IMR-90 (cell line): ENCODE results near the gene ABCC5. TPM values are rescaled to one million over a fixed set of nuclear protein-coding genes. Genes with fewer than 3 reads are reported as not detected.

Experiments
- ATAC-seq: fragments of 200-7000 bp; cut with Tn5 transposase; 2 replicates; pipeline ENCODE4 v1.9.1; 2020; ENCODE audit warnings: low read depth, mild to moderate bottlenecking, moderate library complexity
- BruUV-seq: library from RNA; stranded (reverse); fragments of 400-500 nt; replicated peaks from 2 replicates; lab custom pipeline; 2021; lab: Mats Ljungman, UMichigan
- CTCF ChIA-PET: fragments of 300-600 bp; formaldehyde crosslinking; extraction: SDS; loops from one replicate; lab custom pipeline; 2021; ENCODE audit warnings: antibody characterized with exemption; lab: Yijun Ruan, JAX
- POLR2A ChIA-PET: fragments of 300-600 bp; sonication (Branson Sonifier 250); formaldehyde crosslinking; loops from one replicate; lab custom pipeline; 2022; ENCODE audit warnings: antibody characterized with exemption; ENCODE audit not compliant: unreplicated experiment; lab: Charles Lee
- DNase-seq: peaks from one replicate; pipeline ENCODE4 v3.0.0; 2013
- H2AFZ ChIP-seq: replicated peaks from 2 replicates; pipeline ENCODE3; 2013; ENCODE audit warnings: low read length, mild to moderate bottlenecking; ENCODE audit not compliant: poor library complexity
- H2AK5ac ChIP-seq: 2 replicates; pipeline ENCODE4 v1.6.1; 2013; ENCODE audit warnings: low read depth, low read length, inconsistent platforms
- H2AK9ac ChIP-seq: replicated peaks from 2 replicates; pipeline ENCODE3; 2013; ENCODE audit warnings: mild to moderate bottlenecking, low read depth, low read length, moderate library complexity; ENCODE audit not compliant: poor library complexity
- H2BK120ac ChIP-seq: 2 replicates; pipeline ENCODE4 v1.6.1; 2013; ENCODE audit warnings: low read depth, low read length, inconsistent platforms
- H2BK15ac ChIP-seq: 3 replicates; pipeline ENCODE4 v1.6.1; 2013; ENCODE audit warnings: low read depth, low read length, inconsistent platforms
- H2BK20ac ChIP-seq: 2 replicates; pipeline ENCODE4 v1.6.1; 2013; ENCODE audit warnings: low read depth, mild to moderate bottlenecking, inconsistent platforms, low read length, moderate library complexity
- H2BK5ac ChIP-seq: 2 replicates; pipeline ENCODE4 v1.6.1; 2013; ENCODE audit warnings: mild to moderate bottlenecking, low read depth, low read length, inconsistent platforms; ENCODE audit not compliant: poor library complexity, severe bottlenecking
- H3K14ac ChIP-seq: replicated peaks from 2 replicates; pipeline ENCODE4 v1.6.1; 2013; ENCODE audit warnings: low read depth, low read length, inconsistent platforms
- H3K18ac ChIP-seq: 2 replicates; pipeline ENCODE4 v1.6.1; 2013; ENCODE audit warnings: low read depth, low read length, control low read depth
- H3K23ac ChIP-seq: 2 replicates; pipeline ENCODE4 v1.6.1; 2013; ENCODE audit warnings: low read depth, low read length, inconsistent platforms
- H3K27ac ChIP-seq: 2 replicates; pipeline ENCODE4 v1.5.1; 2013; ENCODE audit warnings: mild to moderate bottlenecking, control low read depth, low read length; ENCODE audit not compliant: insufficient read depth
- H3K27me3 ChIP-seq: 2 replicates; pipeline ENCODE4 v1.6.1; 2013; ENCODE audit warnings: low read length; ENCODE audit not compliant: control insufficient read depth, insufficient read depth
- H3K36me3 ChIP-seq: 2 replicates; pipeline ENCODE4 v1.6.1; 2013; ENCODE audit warnings: low read length, mixed read lengths; ENCODE audit not compliant: control insufficient read depth, insufficient read depth
- H3K4ac ChIP-seq: 2 replicates; pipeline ENCODE4 v1.6.1; 2013; ENCODE audit warnings: low read depth, low read length, inconsistent platforms
- H3K4me1 ChIP-seq: 2 replicates; pipeline ENCODE4 v1.6.1; 2013; ENCODE audit warnings: low read length, mixed read lengths; ENCODE audit not compliant: control insufficient read depth, insufficient read depth
- H3K4me2 ChIP-seq: 2 replicates; pipeline ENCODE4 v1.6.1; 2013; ENCODE audit warnings: low read depth, mild to moderate bottlenecking, control low read depth, low read length, moderate library complexity
- H3K4me3 ChIP-seq: 2 replicates; pipeline ENCODE4 v1.5.1; 2013; ENCODE audit warnings: low read depth, mild to moderate bottlenecking, control low read depth, low read length, moderate library complexity; ENCODE audit not compliant: insufficient read depth
- H3K56ac ChIP-seq: 2 replicates; pipeline ENCODE4 v1.6.1; 2013; ENCODE audit warnings: low read length, inconsistent platforms; ENCODE audit not compliant: insufficient read depth; ENCODE audit errors: extremely low read depth
- H3K79me1 ChIP-seq, 2 experiments: 2 replicates each; pipeline ENCODE4 v1.6.1; 2013; ENCODE audit warnings: low read length in 2 of 2, inconsistent platforms in 1 of 2, low read depth in 1 of 2
- H3K9ac ChIP-seq: 2 replicates; pipeline ENCODE4 v1.6.1; 2013; ENCODE audit warnings: low read depth, low read length, control low read depth
- H3K9me1 ChIP-seq: 2 replicates; pipeline ENCODE4 v1.6.1; 2013; ENCODE audit warnings: low read length, inconsistent platforms; ENCODE audit not compliant: insufficient read depth
- H3K9me3 ChIP-seq: 2 replicates; pipeline ENCODE4 v1.6.1; 2013; ENCODE audit warnings: low read length; ENCODE audit not compliant: control insufficient read depth, insufficient read depth
- H4K20me1 ChIP-seq: 2 replicates; pipeline ENCODE4 v1.6.1; 2013; ENCODE audit warnings: low read length, inconsistent platforms; ENCODE audit not compliant: insufficient read depth
- H4K5ac ChIP-seq: 2 replicates; pipeline ENCODE4 v1.6.1; 2013; ENCODE audit warnings: mild to moderate bottlenecking, low read depth, low read length, control low read depth
- H4K8ac ChIP-seq, 2 experiments: 2 replicates each; pipeline ENCODE4 v1.6.1; 2013; ENCODE audit warnings: low read depth in 2 of 2, low read length in 2 of 2, control low read depth in 1 of 2, inconsistent platforms in 1 of 2
- H4K91ac ChIP-seq: 2 replicates; pipeline ENCODE4 v1.6.1; 2013; ENCODE audit warnings: low read depth, low read length, inconsistent platforms; ENCODE audit not compliant: insufficient read depth
- BHLHE40 ChIP-seq: fragments of 150-350 bp; IDR thresholded peaks from 2 replicates; pipeline ENCODE4 v1.6.1; 2016; ENCODE audit warnings: mild to moderate bottlenecking, low read depth, low read length
- CEBPB ChIP-seq: IDR thresholded peaks from 2 replicates; pipeline ENCODE4 v1.6.1; 2012; ENCODE audit warnings: low read depth, low read length, improper control_type of control experiment
- CHD1 ChIP-seq: IDR thresholded peaks from 2 replicates; pipeline ENCODE4 v1.6.1; 2012; ENCODE audit warnings: low read depth, low read length, improper control_type of control experiment
- CTCF ChIP-seq: conservative IDR thresholded peaks from 2 replicates; pipeline ENCODE4 v1.5.1; 2012; ENCODE audit warnings: mild to moderate bottlenecking, low read depth, low read length, improper control_type of control experiment
- ELK1 ChIP-seq: fragments of 150-350 bp; IDR thresholded peaks from 2 replicates; pipeline ENCODE4 v1.6.1; 2016; ENCODE audit warnings: low read depth, mild to moderate bottlenecking, low read length, moderate library complexity, borderline replicate concordance
- FOS ChIP-seq: fragments of 150-350 bp; IDR thresholded peaks from 2 replicates; pipeline ENCODE4 v1.6.1; 2016; ENCODE audit warnings: low read depth, low read length
- MAFK ChIP-seq: IDR thresholded peaks from 2 replicates; pipeline ENCODE4 v1.6.1; 2012; ENCODE audit warnings: low read depth, low read length, improper control_type of control experiment
- MAZ ChIP-seq: IDR thresholded peaks from 2 replicates; pipeline ENCODE4 v1.6.1; 2012; ENCODE audit warnings: low read depth, mild to moderate bottlenecking, low read length, improper control_type of control experiment, moderate library complexity, borderline replicate concordance
- MXI1 ChIP-seq: IDR thresholded peaks from 2 replicates; pipeline ENCODE4 v1.6.1; 2012; ENCODE audit warnings: low read depth, mild to moderate bottlenecking, low read length, moderate library complexity, borderline replicate concordance
- NFE2L2 ChIP-seq: fragments of 150-350 bp; IDR thresholded peaks from 2 replicates; pipeline ENCODE4 v1.6.1; 2016; ENCODE audit warnings: low read depth, mild to moderate bottlenecking, low read length
- POLR2A ChIP-seq: IDR thresholded peaks from 2 replicates; pipeline ENCODE4 v1.6.1; 2012; ENCODE audit warnings: mild to moderate bottlenecking, low read depth, low read length
- RAD21 ChIP-seq: IDR thresholded peaks from 2 replicates; pipeline ENCODE4 v1.6.1; 2012; ENCODE audit warnings: low read length, improper control_type of control experiment
- RCOR1 ChIP-seq: IDR thresholded peaks from 2 replicates; pipeline ENCODE4 v1.6.1; 2012; ENCODE audit warnings: mild to moderate bottlenecking, low read length, improper control_type of control experiment; ENCODE audit not compliant: insufficient replicate concordance
- RFX5 ChIP-seq: IDR thresholded peaks from 2 replicates; pipeline ENCODE4 v1.8.0; 2012; ENCODE audit warnings: low read depth, mild to moderate bottlenecking, low read length, moderate library complexity
- SMC3 ChIP-seq: fragments of 150-350 bp; IDR thresholded peaks from 2 replicates; pipeline ENCODE4 v1.6.1; 2016; ENCODE audit warnings: low read depth, mild to moderate bottlenecking, antibody characterized with exemption, low read length, moderate library complexity
- USF2 ChIP-seq: fragments of 150-350 bp; IDR thresholded peaks from 2 replicates; pipeline ENCODE4 v1.6.1; 2017; ENCODE audit warnings: mild to moderate bottlenecking, antibody characterized with exemption, low read length, low read depth
- WGBS, 2 experiments: methylation state at CpG; one replicate each; pipeline versions ENCODE4 v1.1.5 to v1.1.7; 2013; ENCODE audit warnings: missing lambda C conversion rate in 2 of 2; ENCODE audit not compliant: insufficient read length in 1 of 2; ENCODE audit errors: extremely low coverage in 2 of 2; 5-methylcytosine and 5-hydroxymethylcytosine counted together
- dilution Hi-C: fragments of 300-500 bp; cut with HindIII; formaldehyde crosslinking; loops from one replicate; pipeline ENCODE4 v1.14.3; 2018; ENCODE audit warnings: low sequenced_read_pairs; ENCODE audit not compliant: unreplicated experiment
- in situ Hi-C: fragments of 300-500 bp; cut with MboI; formaldehyde crosslinking; loops from 3 replicates; pipeline ENCODE4 v1.14.3; 2019; ENCODE audit warnings: low sequenced_read_pairs, inconsistent platforms, mixed read lengths
- intact Hi-C: fragments of 100-400 bp; cut with micrococcal nuclease; formaldehyde crosslinking; loops from 2 replicates; pipeline ENCODE4 v1.10.0; 2022
- polyA plus RNA-seq, 3 experiments: library from polyadenylated mRNA; depleted of rRNA; stranded (reverse); fragments of >200 nt; gene quantifications; 2 replicates each; pipeline ENCODE4 v1.2.3, GENCODE V29; 2012; ENCODE audit warnings: low replicate concordance in 1 of 3
- total RNA-seq: library from RNA; depleted of rRNA; stranded (reverse); fragments of >200 nt; gene quantifications from 2 replicates; pipeline ENCODE4 v1.2.3, GENCODE V29; 2012

Gene ABCC5
- total and polyA plus RNA-seq, 2 of the 4 experiments (the other 2 are of a cell fraction), result 8.4 to 17.7 TPM

- Histone ChIP-seq H2AK9ac (no peak overlapping the region), H3K4ac (no peak overlapping the region), H3K4me2 (no peak overlapping the region), H4K91ac (no peak overlapping the region), H2BK120ac (no peak overlapping the region), H2AK5ac (no peak overlapping the region), H3K4me3 (no peak overlapping the region), H3K27me3 (no peaks in the 10 kb centered on the region), H2BK20ac (no peak overlapping the region), H4K5ac (no peak overlapping the region), H3K27ac (no peak overlapping the region), H3K9me3 (no peaks in the 10 kb centered on the region), H3K36me3 (peaks cover 1% of the 10 kb centered on the region; the same call in 1 of the 2 replicates), H2AFZ (no peak overlapping the region), H3K4me1 (peaks cover 4% of the 10 kb centered on the region; the same call in 1 of the 2 replicates), H3K79me1 (peaks cover 19 to 74% of the 10 kb centered on the region in 2 experiments), H3K56ac (no peak overlapping the region), H3K9me1 (peaks cover 9% of the 10 kb centered on the region), H4K8ac (no peak overlapping the region), H3K18ac (no peak overlapping the region), H3K14ac (no peak overlapping the region), H3K23ac (no peak overlapping the region), H3K9ac (no peak overlapping the region), H4K20me1 (peaks cover 52% of the 10 kb centered on the region), H2BK5ac (no peak overlapping the region), H2BK15ac (no peak overlapping the region)
- ATAC-seq (no peak), DNase-seq (no peak)
- POLR2A ChIA-PET, result no interaction called here
- BruUV-seq, result no TSS peak
- TF ChIP-seq CTCF (no peak), MAFK (no peak), RFX5 (no peak), RCOR1 (no peak), SMC3 (no peak), MXI1 (no peak), NFE2L2 (no peak), POLR2A (no peak), CHD1 (no peak), CEBPB (no peak), RAD21 (no peak), USF2 (no peak), FOS (no peak), MAZ (no peak), ELK1 (no peak), BHLHE40 (no peak)
- in situ Hi-C loops (no loop called here), intact Hi-C loops (no loop called here), dilution Hi-C loops (no loop called here)
- CTCF ChIA-PET, result interaction anchor here (0.6 kb wide), 1 partner anchor 69 kb away, joined by 3 read pairs; no protein-coding TSS in a partner anchor
- no CpG with 5 or more reads among the region's 2 CpGs for WGBS, 2 experiments
These were observed 138.4 kb downstream of the ABCC5 start for GRCh38 chr3:183879243-183879642.
